CD4-positive, alpha-beta T cell treated with Interleukin-6 for 4 hours (primary cell): Measurements from ENCODE around the gene ZNF532.

ENCODE experiments used
- DNase-seq: peaks from one replicate; pipeline ENCODE4 v3.0.0-alpha.2; 2020; ENCODE audit warnings: mixed read lengths

Gene ZNF532

DNA sequence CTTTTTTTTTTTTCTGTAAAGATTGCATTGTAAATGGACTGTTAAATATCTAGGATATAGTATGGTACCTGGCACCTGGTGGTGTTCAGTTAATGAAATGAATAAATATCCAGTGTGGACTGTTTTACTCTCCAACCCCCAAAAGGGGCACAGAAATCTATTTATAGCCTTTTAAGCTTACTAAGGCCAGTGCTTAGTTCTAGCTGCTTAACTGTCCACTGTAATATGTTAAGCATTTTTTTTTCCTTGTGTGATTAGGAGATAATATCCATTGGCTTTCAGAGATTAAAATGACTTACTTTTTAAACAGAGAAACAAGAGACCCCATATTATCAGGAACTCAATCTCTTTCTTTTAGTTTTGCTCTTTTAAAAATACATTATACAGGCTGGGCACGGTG lies 84.4 kb downstream of the ZNF532 start:
- DNase-seq = no peak

DNA sequence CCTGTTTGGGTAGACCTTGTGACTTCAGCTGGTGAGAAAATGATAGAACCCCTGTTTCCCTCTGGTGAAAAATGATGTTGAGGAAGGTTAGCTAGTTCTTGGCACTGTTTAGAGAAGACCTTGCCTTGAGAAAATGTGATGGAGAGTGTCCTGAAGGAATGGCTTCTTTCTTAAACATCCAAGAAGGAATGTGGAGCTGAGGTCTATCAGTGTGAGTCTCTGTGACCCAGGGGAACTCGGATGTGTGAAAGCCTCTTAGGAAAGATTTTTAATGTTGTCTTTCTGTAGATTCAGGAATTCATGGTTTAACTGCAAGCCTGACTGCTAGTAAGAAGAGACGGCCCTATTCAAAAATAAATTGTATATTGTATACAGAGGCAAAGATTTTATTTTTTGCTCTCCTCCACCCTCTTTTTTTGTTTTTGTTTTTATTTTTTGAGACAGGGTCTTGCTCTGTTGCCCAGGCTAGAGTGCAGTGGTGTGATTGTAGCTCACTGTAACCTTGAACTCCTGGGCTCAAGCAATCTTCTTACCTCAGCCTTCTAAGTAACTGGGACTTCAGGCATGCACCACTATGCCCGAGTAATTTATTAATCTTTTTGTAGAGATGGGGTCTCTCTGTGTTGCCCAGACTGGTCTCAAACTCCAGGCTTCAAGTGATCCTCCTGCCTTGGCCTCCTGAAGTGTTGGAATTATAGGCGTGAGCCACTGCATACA lies 87.5 kb downstream of the ZNF532 start:
- no peak for DNase-seq

DNA sequence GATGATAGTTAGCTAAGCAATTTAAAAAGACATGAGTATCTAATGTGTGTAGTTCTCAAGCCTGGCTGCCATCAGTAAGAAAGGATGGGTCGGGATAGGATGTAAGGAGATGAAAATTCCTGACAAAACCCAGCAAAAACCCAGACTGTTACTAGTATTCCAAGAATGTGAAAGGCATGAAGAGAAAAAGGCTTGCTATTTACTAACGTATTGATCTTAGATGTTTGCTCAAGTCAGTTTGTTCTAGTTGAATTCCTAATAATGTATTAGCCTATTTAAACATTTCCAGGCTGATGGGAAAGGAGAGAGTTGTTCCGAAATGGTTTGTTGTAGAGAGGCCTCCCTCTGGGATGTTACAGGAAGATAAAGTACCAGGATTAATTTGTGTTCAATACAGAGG lies 88.2 kb downstream of the ZNF532 start:
- no peak for DNase-seq

DNA sequence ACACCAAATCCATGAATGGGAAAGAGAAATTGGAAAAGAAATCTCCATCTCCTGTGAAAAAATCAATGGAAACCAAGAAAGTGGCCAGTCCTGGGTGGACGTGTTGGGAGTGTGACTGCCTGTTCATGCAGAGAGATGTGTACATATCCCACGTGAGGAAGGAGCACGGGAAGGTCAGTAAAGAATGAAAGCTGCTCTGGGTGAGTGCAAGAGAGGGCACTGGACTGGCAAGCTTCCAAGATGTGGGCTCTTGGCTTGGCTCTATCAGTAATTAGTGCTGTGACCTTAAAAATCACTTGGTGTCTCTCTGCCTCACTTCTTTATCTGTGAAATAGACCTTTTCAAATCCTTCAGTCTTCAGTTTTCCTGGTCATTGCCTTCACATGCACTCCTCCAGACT lies 89.0 kb downstream of the ZNF532 start:
- DNase-seq = no peak

DNA sequence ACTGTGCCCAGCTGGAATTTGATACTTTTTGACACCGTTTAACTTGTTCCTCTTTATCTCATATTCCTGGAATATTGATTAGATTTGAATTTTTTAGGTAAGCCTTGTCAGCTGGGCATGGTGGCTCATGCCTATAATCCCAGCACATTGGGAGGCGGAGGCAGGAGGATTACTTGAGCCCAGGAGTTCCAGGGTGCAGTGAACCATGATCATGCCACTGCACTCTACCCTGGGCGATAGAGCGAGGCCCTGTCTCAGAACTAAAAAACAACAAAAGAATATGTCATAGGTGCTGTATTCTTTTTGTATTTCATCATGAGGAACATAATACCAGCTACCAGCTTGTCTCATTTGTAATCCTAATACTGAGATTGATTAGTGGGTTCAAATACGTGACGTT lies 90.3 kb downstream of the ZNF532 start:
- no peak for DNase-seq

DNA sequence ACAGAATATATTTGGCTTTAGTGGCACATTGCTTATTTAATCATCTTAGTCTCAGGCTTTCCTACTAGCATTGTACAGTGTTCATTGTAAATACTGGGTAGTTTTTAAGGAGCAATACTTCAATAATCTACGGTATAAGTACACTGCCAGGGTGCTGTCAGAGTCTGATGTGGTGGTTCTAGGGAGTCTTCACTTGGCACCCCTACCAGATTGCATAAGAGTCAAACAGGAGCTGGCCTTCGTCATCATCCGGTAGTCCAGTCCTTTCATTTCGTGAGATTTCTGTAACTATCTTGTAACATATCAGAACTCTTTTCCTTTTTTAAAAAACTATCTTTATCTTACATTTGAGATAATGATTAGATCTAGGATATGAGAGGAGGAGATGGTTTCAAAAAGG lies 91.1 kb downstream of the ZNF532 start:
- no peak for DNase-seq

DNA sequence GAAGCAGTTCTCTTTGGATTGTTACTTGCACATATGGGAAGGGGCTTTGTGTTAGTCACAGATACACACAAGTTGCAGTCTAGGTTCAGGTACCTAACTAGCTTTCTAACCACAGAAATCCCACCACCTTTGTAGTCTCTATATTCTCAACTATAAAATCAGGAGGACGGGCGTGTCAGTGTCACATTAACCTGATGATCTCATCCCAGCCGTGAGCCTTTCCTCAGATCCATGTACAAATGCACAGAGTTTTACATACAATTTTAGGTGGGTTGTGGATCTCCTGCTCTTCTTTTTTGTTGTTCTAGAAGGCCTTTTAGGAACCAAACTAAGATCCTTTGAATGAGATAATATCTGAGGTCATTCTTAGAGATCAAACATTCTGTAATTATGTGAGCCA lies 94.0 kb downstream of the ZNF532 start:
- DNase-seq = no peak

DNA sequence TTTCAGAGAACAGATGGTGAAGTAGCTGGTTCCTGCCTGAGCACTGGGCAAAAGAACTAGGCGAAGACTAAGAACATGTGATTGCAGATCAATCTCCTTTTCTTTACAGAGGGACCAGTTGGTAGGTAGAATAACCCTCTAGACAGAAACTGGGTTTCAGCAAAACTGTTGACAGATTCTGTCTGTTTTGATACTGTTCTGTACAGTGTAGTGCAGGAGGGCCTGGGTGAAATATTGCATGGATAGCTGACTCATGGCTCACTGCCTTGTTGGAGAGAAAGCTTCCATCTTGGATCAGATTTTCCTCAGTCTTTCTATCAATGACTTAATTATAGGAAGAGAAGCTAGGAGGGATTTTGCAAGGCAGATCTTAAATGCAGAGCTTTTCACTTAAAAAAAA lies 95.8 kb downstream of the ZNF532 start:
- DNase-seq = no peak

DNA sequence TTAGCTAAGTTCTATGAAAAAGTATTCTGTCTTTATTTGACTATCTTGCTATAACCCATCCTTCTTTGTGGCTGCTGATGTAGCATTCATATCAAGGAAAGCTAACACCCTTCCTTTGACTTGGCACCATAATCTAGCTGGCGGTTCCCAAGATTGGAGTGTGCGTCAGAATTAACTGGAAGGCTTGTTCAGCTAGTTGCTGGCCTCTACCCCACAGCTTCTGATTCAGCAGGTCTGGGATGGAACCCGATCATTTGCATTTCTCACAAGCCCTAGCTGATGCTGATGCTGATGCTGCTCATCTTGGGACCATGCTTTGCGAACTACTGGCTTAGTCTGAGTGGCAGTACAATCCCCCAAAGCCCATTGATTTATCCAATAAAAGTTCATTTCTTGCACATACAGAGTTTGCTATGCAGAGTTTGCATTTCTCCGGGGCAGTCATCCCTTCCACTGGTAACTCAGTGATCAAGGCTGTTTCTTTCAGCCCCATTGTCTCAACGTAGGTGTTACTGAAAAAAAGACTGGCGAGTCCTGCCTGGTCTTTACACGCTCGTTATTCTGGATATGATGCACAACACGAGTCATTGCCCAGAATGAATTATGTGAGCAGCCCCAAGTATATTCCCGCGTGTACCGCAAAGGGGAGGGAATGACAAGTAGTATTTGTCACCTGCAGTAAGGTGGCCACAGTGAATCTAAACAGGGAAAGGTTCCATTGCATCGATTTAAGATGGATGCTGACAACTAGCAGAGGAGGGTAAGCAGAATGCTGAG lies 96.5 kb downstream of the ZNF532 start:
- DNase-seq = no peak

DNA sequence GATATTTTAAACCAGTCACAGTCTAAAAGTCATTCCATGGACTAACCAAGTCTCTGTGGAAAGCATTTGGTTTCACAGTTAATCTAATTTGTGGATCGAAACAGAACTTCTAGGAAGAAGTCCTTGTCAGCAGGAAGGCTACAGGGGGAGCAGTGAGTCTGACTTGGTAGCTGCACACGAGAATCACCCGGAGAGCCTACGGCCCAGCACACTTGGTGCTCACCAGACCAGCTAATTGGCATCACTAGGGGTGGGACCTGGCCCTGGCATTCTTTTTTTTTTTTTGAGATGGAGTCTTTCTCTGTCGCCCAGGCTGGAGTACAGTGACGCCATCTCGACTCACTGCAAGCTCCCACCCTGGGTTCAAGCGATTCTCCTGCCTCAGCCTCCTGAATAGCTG lies 97.7 kb downstream of the ZNF532 start:
- DNase-seq = no peak

DNA sequence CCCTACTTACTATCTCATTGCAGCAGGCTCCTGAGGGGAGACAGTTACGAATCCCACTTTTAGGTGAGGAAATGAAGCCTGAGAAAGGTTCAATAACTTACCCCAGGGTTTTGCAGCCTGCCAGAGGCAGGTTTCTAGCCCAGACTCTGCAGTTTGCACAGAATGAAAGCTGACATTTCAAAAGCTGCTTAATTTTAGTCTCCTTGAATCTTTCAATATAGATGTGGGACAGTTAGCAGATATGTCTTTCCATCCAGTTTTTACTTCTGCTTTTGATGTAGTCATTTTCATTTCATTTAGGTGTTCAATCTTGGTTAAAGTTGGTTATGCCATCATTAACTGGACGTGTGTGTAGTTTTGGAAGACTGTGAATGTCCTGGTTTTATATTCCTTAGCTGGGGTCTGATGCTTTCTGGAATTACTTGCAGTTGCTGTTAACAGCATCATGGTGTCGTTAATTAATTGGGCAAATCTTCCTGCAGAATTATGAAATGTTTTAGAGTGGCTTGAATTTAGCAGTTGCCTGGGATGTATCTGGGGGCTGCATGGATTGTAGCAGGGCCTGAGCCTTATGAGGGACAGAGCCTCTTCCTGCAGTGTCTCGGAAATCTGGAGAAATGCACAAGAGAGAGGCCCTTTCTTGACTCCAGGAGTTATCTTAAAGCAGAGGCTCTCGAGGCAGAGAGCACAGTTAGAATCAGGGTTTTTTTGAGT lies 100.8 kb downstream of the ZNF532 start:
- DNase-seq = no peak

DNA sequence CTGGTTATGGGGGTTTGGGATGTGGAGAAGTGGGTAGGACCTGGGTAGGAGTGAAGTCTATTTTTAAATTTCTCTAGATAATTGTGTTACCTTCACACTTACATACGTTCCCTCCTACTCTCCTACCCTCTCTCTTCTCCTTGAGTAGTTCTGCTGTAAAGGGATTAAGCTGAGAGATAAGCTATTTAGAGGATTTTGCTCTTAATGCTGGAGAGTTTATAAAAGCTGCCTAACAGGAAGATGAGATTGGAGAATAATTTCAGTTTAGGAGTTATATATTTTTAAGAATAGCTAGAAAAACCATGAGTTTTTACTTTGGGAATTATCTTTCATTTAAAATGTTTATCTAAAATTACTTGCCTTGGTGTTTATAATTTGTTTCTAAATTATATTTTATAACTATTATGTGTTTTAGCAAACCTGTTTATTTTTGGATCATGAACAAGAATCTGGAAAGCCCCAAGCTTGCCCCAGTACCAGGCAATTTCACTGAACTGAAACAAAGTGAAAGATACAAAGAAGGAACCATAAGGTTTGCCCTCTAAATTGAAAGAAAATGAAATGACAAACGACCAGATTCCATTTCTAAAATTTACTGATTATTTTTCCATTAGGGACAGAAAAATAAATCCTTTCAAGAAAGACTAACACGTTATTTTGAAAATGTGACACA lies 101.5 kb downstream of the ZNF532 start:
- no peak for DNase-seq

DNA sequence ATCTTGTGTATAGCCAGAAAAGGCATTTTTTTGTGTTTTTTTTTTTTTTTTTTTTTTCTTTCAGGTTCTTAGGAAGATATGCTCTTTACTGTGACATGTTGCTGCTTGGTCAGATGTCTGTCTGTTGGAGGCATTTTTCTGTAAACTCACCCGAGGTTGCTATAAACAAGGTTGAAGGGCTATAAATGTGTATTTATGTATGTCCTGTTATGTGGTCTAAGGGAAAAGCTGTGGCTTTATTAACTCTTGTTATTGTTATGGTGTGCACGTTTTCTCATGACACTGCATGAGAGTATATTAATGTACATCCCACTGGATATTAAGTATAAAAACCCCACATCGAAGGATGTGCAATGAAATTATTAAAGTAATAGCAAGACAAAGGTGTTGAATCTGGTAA lies 102.0 kb downstream of the ZNF532 start:
- DNase-seq = no peak

DNA sequence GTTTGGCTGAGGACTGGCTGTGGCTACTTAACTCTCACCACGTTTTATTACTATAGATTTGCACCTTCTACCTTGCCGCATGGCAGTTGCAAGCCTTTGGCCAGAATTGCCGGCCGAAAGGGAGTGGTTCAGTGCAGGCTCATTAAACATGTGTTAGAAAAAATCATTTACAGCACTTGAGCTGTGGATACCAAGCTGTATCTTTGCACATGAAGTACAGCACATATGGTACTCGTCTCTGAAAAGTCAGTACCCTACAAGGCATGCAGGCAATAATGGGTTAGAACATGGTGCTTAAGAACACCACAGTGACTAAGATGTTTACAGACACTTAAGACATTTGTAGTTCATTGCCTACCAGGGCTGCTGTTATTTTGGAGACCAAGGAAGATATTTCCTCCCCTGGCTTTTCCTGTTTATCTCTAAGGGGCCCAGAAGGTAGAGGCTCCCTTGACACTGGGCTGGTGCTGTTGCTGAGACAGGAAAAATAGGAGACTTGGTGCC lies 103.1 kb downstream of the ZNF532 start:
- DNase-seq = no peak

DNA sequence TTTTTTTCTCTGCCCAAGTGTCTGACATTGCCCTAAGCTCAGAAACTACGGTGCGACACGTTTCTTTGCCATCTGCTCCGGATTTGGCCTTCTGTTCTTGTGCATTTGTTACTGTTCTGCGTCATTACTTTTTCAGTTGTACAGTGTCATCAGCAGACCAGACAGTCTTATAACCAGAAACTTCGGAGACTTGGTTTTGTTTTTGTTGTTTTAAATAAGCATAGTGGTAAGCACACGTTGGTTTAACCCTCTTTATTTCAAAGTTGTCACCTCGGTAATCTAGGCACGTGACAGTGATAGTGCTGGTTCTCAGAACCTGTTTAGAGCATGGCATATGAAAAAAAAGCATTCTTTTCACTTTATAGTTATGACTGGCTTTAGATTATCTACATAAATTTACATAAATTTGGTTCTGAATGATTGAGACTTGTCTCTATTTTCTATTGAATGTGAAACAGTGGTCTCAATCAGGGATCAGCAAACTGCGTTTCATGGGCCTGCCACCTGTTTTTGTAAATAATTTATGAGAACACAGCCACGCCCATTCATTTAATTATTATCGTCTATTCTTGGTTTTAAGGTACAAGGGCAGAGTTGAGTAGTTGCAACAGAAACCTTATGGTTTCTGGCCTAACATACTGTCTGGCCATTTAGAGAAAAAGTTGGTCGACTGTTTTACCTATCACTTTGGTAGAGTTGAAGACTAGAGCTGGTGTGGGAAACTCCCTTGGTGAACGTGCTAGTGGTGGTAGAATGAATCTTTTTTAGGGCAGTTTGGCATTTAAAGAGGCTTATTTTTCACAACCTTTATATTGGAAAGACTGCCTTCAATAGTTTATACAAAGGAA lies 106.5 kb downstream of the ZNF532 start:
- DNase-seq = no peak

DNA sequence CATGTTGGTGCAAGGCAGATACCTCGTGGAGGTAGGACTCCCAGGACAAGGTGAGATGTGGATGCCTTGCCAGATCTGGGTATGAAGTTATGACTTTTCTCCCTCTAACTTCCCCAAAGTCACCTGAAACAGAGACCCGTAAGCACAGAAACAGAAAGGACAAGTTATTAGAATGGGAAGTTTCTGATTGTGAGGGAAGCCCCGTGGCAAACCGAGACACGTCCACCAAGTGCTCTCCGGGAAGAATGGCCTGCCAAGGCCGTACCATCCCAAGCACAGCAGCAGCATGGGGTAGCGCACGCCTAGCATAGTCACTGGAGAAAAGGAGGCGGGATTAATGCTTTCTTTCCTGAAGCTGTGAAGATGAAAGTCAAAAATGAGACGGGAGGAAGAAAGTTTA lies 110.6 kb downstream of the ZNF532 start:
- DNase-seq = no peak

DNA sequence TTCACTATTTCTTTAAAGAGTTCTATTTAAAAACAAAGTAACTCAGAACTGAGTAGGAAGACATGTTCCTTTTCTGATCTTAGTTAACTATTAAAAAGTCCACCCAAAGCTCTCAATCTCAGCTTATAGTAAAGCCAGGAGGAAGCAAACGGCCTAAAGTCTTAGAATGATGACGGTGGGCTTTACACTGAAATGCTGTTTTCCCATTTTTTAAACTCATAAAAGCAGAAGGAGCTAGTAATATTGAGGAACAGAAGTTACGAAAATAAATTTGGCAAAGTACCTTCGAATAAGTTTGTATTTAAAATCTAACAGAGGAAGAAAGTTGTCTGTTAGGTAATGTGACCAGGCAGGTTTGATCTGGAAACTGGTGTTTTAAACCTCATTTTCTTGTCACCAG lies 111.1 kb downstream of the ZNF532 start:
- no peak for DNase-seq

DNA sequence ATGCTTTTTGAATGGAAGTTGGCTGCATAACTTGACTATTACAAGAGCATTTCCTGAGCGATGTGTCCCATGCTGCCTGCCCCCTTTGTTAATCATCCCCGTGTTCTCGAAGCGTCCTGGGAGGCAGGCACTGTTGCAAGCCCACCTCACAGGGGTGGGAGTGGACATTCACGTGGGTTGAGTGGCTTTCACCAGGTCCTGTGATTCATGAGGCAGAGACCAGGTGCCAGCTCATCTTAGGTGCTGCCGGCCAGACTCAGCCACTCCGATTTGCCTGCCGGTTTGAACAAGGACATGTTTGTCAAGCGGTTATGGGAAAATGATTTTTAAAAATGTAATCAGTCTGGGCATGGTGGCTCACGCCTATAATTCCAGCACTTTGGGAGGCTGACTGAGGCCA lies 112.5 kb downstream of the ZNF532 start:
- DNase-seq = no peak

DNA sequence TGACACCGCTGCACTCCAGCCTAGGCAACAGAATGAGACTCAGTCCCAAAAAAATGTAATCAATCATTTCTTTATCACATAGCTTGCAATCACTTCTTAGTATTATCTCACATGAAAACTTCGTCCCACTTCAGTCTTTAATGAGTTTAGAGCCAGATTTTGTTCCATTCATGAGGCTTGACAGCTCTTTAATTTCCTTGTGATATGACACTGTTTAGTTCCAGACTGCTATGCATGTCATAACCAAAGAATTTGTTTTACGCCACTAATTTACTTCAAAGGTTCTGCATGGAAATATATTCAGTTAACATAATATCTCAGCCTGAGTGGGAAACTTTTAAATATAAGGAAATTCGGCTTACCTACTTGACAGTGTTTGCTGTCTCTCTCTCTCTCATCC lies 113.1 kb downstream of the ZNF532 start:
- DNase-seq = no peak

DNA sequence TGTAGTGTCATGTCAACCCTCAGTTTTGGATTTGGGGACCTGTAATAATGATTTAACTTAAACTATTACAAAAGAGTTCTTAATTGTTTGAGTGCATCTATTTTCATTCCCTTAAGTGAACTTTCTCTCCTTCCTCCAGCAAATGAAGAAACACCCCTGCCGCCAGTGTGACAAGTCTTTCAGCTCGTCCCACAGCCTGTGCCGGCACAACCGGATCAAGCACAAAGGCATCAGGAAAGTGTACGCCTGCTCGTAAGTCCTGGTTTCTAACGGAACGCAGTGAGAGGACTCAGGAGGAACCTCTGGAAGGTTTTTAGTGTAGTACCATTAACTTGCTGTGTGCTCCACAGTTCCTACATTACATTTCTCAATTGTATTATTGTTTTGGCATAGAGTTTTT lies 114.2 kb downstream of the ZNF532 start:
- DNase-seq = no peak

DNA sequence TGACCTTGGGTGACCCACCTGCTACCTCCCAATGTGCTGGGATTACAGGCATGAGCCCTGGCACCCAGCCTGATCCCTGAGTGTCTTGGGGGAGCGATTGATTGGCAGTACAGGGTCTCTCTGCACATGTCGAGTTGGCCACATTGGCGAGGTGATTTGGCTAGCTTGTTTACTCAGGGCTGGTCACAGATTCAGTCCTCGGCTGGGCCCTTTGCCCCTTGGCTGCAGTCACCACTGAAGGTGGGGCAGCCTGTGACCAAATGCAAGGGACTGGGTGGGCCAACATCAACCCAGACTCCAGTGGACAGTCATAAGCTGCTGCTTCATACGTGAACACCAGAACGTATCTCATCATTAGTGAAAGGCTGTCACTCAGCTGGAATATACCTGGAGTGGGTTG lies 114.9 kb downstream of the ZNF532 start:
- no peak for DNase-seq

DNA sequence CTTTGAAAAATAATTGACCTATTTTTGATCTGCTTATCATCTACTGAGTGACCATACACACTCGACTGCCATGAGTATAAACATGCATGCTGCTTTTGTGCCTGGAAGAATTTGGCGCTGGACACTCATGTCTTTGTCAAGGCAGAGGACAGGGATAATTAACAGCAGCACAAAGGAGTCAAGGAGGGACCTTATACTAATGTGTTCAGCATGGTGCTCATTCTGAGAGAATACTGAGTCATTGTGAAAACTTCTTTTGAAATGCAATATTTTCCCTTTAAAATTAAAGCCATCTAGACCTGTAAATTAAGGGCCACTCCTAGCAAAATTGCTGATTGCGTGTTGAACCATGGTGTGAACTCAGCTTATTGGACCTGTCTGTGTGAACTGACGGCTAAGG lies 116.3 kb downstream of the ZNF532 start:
- no peak for DNase-seq
